Measurements from ENCODE around the gene PSKH1. TPM values are rescaled to one million over a fixed set of nuclear protein-coding genes. Genes with fewer than 3 reads are reported as not detected.

Gene PSKH1
- total RNA-seq, 2 experiments from 2014 or later, result 10.0 to 11.7 TPM

DNA sequence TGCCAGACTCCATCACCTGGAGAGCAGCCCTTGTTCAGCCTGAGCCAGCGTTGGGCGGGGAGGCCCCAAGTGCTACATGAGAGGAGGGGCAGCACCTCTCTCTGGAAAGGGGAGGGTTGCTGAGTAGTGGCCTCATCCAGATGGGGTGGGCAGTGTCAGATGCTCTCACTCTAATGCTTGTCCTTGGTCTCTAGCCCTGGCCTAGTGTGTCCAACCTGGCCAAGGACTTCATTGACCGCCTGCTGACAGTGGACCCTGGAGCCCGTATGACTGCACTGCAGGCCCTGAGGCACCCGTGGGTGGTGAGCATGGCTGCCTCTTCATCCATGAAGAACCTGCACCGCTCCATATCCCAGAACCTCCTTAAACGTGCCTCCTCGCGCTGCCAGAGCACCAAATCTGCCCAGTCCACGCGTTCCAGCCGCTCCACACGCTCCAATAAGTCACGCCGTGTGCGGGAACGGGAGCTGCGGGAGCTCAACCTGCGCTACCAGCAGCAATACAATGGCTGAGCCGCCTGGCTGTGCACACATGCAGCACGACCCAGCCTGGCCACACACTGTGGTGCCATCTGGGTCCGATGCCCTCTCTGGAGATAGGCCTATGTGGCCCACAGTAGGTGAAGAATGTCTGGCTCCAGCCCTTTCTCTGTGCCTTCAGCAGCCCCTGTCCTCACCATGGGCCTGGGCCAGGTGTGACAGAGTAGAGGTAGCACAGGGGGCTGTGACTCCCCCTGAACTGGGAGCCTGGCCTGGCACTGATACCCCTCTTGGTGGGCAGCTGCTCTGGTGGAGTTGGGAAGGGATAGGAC lies 34.3 kb downstream of the PSKH1 start:
- peaks cover 7% of the 10 kb centered on the region for H3K36me3 Mint-ChIP-seq

GRCh38 chr16:67928147-67928546 lies 35.1 kb downstream of the PSKH1 start:
- ChIA-PET POLR2A (interaction anchor here (0.8 to 1.4 kb wide), 4 partner anchors 35 to 52 kb away, joined by 3 read pairs; partner anchors contain the start of genes NRN1L and PSKH1), CTCF (interaction anchor here (0.7 to 5.4 kb wide), 11 partner anchors 9 to 256 kb away, joined by 3 to 62 read pairs (median 4); partner anchors contain the start of genes NRN1L and PSMB10)
- Mint-ChIP-seq H3K4me1 (ENCODE audit: low read depth) (peaks cover 3% of the 10 kb centered on the region), H3K27ac (no peak overlapping the region), H3K9me3 (no peaks in the 10 kb centered on the region), H3K36me3 (peaks cover 10% of the 10 kb centered on the region), H3K27me3 (no peaks in the 10 kb centered on the region), H3K4me3 (no peak overlapping the region)
- no peak for DNase-seq
- intact Hi-C loops (cut with micrococcal nuclease), result loop anchor here (1.0 to 5.0 kb wide), 3 partner anchors 45 to 406 kb away; no protein-coding TSS in a partner anchor

More for the DNA sequence above, 34.3 kb downstream of the PSKH1 start:
- no peak for DNase-seq
- peaks cover 5% of the 10 kb centered on the region for H3K4me1 Mint-ChIP-seq (ENCODE audit: low read depth)
- ChIA-PET POLR2A (interaction anchor here (1.1 kb wide), 1 partner anchor 43 kb away, joined by 3 read pairs; no protein-coding TSS in a partner anchor), CTCF (interaction anchor here (2.6 to 5.4 kb wide), 2 partner anchors 44 to 112 kb away, joined by 20 to 62 read pairs; partner anchors contain the start of gene NRN1L)
- H3K4me3 Mint-ChIP-seq, result no peak overlapping the region
- H3K9me3 Mint-ChIP-seq, result no peaks in the 10 kb centered on the region
- intact Hi-C loops (cut with micrococcal nuclease), result loop anchor here (5.0 kb wide), 1 partner anchor 405 kb away; no protein-coding TSS in a partner anchor
- H3K27me3 Mint-ChIP-seq, result no peaks in the 10 kb centered on the region
- H3K27ac Mint-ChIP-seq, result no peak overlapping the region

- no peak overlapping the region for H3K4me3 Mint-ChIP-seq
- H3K9me3 Mint-ChIP-seq, result no peaks in the 10 kb centered on the region
- DNase-seq, result peak; percentile 87
- no peak overlapping the region for H3K27ac Mint-ChIP-seq
- H3K27me3 Mint-ChIP-seq, result no peaks in the 10 kb centered on the region
- peaks cover 12% of the 10 kb centered on the region for H3K36me3 Mint-ChIP-seq
- H3K4me1 Mint-ChIP-seq (ENCODE audit: low read depth), result peaks cover 4% of the 10 kb centered on the region
- CTCF ChIA-PET, result interaction anchor here (0.6 to 5.4 kb wide), 18 partner anchors 8 to 976 kb away, joined by 3 to 62 read pairs (median 3); partner anchors contain the start of genes NRN1L and PSMB10
- intact Hi-C loops (cut with micrococcal nuclease), result loop anchor here (1.0 to 5.0 kb wide), 3 partner anchors 45 to 406 kb away; no protein-coding TSS in a partner anchor
- POLR2A ChIA-PET, result interaction anchor here (0.8 to 1.4 kb wide), 3 partner anchors 36 to 53 kb away, joined by 3 read pairs; partner anchors contain the start of genes NRN1L and PSKH1
These were observed 35.7 kb downstream of the PSKH1 start for GRCh38 chr16:67928561-67929364.

DNA sequence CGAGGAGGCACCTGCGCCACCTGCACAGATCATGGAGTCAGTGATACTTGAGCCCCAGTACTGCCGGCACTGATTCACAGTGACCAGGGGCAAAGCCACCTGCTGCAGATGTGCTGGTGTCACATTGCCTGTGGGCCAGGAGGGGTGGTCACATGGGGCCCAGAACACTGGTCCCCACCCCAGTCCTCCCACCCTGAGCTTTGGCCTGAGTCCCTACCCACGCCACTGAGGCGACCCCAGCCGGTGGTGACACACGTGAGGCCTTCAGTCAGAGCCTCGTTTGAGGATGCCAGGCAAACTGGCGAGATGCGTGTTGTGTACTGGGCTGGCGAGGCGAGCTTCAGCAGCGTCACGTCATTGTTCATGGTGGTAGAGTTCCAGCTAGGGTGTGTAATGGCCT lies 37.1 kb downstream of the PSKH1 start:
- DNase-seq, result no peak
- no peak overlapping the region for H3K4me3 Mint-ChIP-seq
- peaks cover 18% of the 10 kb centered on the region for H3K4me1 Mint-ChIP-seq (ENCODE audit: low read depth)
- no peaks in the 10 kb centered on the region for H3K9me3 Mint-ChIP-seq
- intact Hi-C loops (cut with micrococcal nuclease), result no loop called here
- ChIA-PET CTCF (interaction anchor here (1.0 to 5.1 kb wide), 4 partner anchors 34 to 114 kb away, joined by 3 to 32 read pairs (median 11); partner anchors contain the start of gene NRN1L), POLR2A (interaction anchor here (1.4 kb wide), 1 partner anchor 48 kb away, joined by 5 read pairs; no protein-coding TSS in a partner anchor)
- H3K27me3 Mint-ChIP-seq, result no peaks in the 10 kb centered on the region
- peaks cover 27% of the 10 kb centered on the region for H3K36me3 Mint-ChIP-seq
- no peak overlapping the region for H3K27ac Mint-ChIP-seq

- no peaks in the 10 kb centered on the region for H3K9me3 Mint-ChIP-seq
- H3K4me1 Mint-ChIP-seq (ENCODE audit: low read depth), result peaks cover 19% of the 10 kb centered on the region
- H3K27me3 Mint-ChIP-seq, result no peaks in the 10 kb centered on the region
- H3K36me3 Mint-ChIP-seq, result peaks cover 32% of the 10 kb centered on the region
- POLR2A ChIA-PET, result interaction anchor here (0.9 to 1.4 kb wide), 2 partner anchors 49 to 57 kb away, joined by 4 to 5 read pairs; partner anchors contain the start of gene EDC4
- intact Hi-C loops (cut with micrococcal nuclease), result no loop called here
- H3K27ac Mint-ChIP-seq, result no peak overlapping the region
- no peak for DNase-seq
- CTCF ChIA-PET, result interaction anchor here (1.1 to 5.1 kb wide), 3 partner anchors 47 to 115 kb away, joined by 3 to 32 read pairs (median 19); partner anchors contain the start of gene NRN1L
- H3K4me3 Mint-ChIP-seq, result no peak overlapping the region
These were observed 37.7 kb downstream of the PSKH1 start for GRCh38 chr16:67930678-67931211.

- DNase-seq, result no peak
- intact Hi-C loops (cut with micrococcal nuclease), result no loop called here
- no peaks in the 10 kb centered on the region for H3K9me3 Mint-ChIP-seq
- peaks cover 20% of the 10 kb centered on the region for H3K4me1 Mint-ChIP-seq (ENCODE audit: low read depth)
- ChIA-PET POLR2A (interaction anchor here (1.4 kb wide), 1 partner anchor 50 kb away, joined by 5 read pairs; no protein-coding TSS in a partner anchor), CTCF (interaction anchor here (3.3 to 5.1 kb wide), 2 partner anchors 49 to 116 kb away, joined by 19 to 32 read pairs; partner anchors contain the start of gene NRN1L)
- H3K36me3 Mint-ChIP-seq, result peaks cover 41% of the 10 kb centered on the region
- peak within 1 kb of the TSS; percentile 38 for H3K27ac Mint-ChIP-seq
- H3K4me3 Mint-ChIP-seq, result no peak within 1 kb of the TSS
- no peaks in the 10 kb centered on the region for H3K27me3 Mint-ChIP-seq
These were observed 38.8 kb downstream of the PSKH1 start, which contains the start of gene CTRL for GRCh38 chr16:67931712-67932461. Gene CTRL, minus strand, starts transcription at chr16:67931862. Its CDS starts 10 bp downstream, at chr16:67931852.

DNA sequence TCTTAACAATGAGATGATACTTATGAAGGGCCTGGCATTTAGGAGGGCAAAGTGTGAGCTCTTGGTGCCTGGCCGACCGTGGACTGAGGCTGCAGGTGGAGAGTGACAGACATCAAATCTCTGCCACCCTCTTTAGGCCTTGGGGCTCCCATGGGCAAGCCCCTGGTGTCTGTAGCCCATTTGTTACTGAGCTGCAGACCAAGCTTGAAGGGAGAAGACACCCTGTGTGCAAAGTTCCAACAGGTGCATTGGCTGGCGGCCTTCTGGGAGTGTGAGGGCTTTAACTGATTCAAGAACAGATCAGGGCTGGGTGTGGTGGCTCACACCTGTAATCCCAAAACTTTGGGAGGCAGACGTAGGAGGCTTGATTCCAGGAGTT lies 39.4 kb downstream of the PSKH1 start:
- intact Hi-C loops (cut with micrococcal nuclease), result no loop called here
- H3K36me3 Mint-ChIP-seq, result peaks cover 45% of the 10 kb centered on the region

DNA sequence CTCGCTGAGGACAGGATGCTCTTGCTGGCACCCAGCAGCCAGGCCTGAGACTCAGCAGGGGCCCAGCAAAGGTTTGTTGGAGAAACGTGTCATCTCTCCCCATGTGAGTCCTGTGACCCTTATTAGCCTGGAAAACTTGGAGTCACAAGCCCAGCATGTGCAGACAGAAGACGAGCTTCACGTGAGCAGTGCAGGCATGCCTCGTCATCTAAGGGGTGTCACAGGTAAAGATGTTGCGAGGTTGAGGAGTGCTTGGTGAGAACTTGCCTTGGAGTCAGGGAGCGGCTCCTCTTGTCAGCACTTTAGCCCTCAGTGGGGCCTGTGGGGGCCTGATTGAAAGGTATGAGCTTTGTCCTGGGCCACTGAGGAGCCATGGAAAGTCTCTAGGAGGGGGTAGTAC lies 40.8 kb downstream of the PSKH1 start:
- H3K27me3 Mint-ChIP-seq, result no peaks in the 10 kb centered on the region
- peak overlapping the region; percentile 46 for H3K27ac Mint-ChIP-seq
- no peak overlapping the region for H3K4me3 Mint-ChIP-seq
- peaks cover 43% of the 10 kb centered on the region for H3K36me3 Mint-ChIP-seq
- no peak for DNase-seq
- ChIA-PET POLR2A (interaction anchor here (0.6 kb wide), 1 partner anchor 69 kb away, joined by 3 read pairs; no protein-coding TSS in a partner anchor), CTCF (interaction anchor here (1.1 to 5.1 kb wide), 3 partner anchors 29 to 117 kb away, joined by 3 to 32 read pairs (median 3); partner anchors contain the start of gene NRN1L)
- H3K4me1 Mint-ChIP-seq (ENCODE audit: low read depth), result peaks cover 26% of the 10 kb centered on the region
- no peaks in the 10 kb centered on the region for H3K9me3 Mint-ChIP-seq
- intact Hi-C loops (cut with micrococcal nuclease), result no loop called here

More for the DNA sequence above, 39.4 kb downstream of the PSKH1 start:
- H3K4me1 Mint-ChIP-seq (ENCODE audit: low read depth), result peaks cover 25% of the 10 kb centered on the region
- H3K27ac Mint-ChIP-seq, result peak overlapping the region; percentile 38
- DNase-seq, result no peak
- CTCF ChIA-PET, result interaction anchor here (1.3 to 5.1 kb wide), 3 partner anchors 49 to 116 kb away, joined by 4 to 32 read pairs (median 19); partner anchors contain the start of gene NRN1L
- H3K4me3 Mint-ChIP-seq, result no peak overlapping the region
- POLR2A ChIA-PET, result no interaction called here
- H3K9me3 Mint-ChIP-seq, result no peaks in the 10 kb centered on the region
- no peaks in the 10 kb centered on the region for H3K27me3 Mint-ChIP-seq

GRCh38 chr16:67934306-67935100 lies 41.4 kb downstream of the PSKH1 start:
- intact Hi-C loops (cut with micrococcal nuclease), result loop anchor here (1.0 to 5.0 kb wide), 8 partner anchors 16 to 274 kb away; partner anchors contain the start of genes ACD, DPEP2, DPEP3 and NUTF2
- H3K27ac Mint-ChIP-seq, result peak overlapping the region; percentile 99
- ChIA-PET POLR2A (interaction anchor here (1.2 to 2.4 kb wide), 7 partner anchors 42 to 151 kb away, joined by 3 to 18 read pairs (median 5); partner anchors contain the start of genes DPEP2, NFATC3, PSKH1 and RANBP10), CTCF (interaction anchor here (1.0 to 5.1 kb wide), 6 partner anchors 28 to 118 kb away, joined by 3 to 32 read pairs (median 3); partner anchors contain the start of gene NRN1L)
- H3K27me3 Mint-ChIP-seq, result no peaks in the 10 kb centered on the region
- no peak for DNase-seq
- no peaks in the 10 kb centered on the region for H3K9me3 Mint-ChIP-seq
- peaks cover 30% of the 10 kb centered on the region for H3K4me1 Mint-ChIP-seq (ENCODE audit: low read depth)
- peaks cover 43% of the 10 kb centered on the region for H3K36me3 Mint-ChIP-seq
- peak overlapping the region; percentile 100 for H3K4me3 Mint-ChIP-seq

All from activated CD4-positive, alpha-beta memory T cell treated with anti-CD3 and anti-CD28 coated beads for 36 hours (primary cell).